Keratinocyte (primary cell): ENCODE data around the gene C1QL2. TPM values are rescaled to one million over a fixed set of nuclear protein-coding genes. Genes with fewer than 3 reads are reported as not detected.

Experiments used
- DNase-seq: peaks from one replicate; pipeline ENCODE4 v3.0.0-alpha.2; 2011; ENCODE audit warnings: low read depth, missing footprints, low spot score
- FAIRE-seq: peaks from 2 replicates; lab custom pipeline; 2011; peaks lifted over from hg19 to GRCh38; lab: Jason Lieb, UNC
- H2AFZ ChIP-seq: 2 replicates; pipeline ENCODE4 v1.6.0; 2012; ENCODE audit warnings: low read length, control low read depth, inconsistent platforms; ENCODE audit not compliant: control insufficient read depth
- H3K27ac ChIP-seq: 2 replicates; pipeline ENCODE4 v1.5.1; 2011; ENCODE audit warnings: low read length; ENCODE audit not compliant: control insufficient read depth, insufficient read depth
- H3K27me3 ChIP-seq: 3 replicates; pipeline ENCODE4 v1.6.0; 2011; ENCODE audit warnings: low read length; ENCODE audit not compliant: control insufficient read depth, insufficient read depth; ENCODE audit errors: extremely low read depth
- H3K36me3 ChIP-seq, 2 experiments: 2 replicates in 1 of 2; 3 replicates in 1 of 2; pipeline ENCODE4 v1.5.1; 2011; ENCODE audit warnings: low read length in 2 of 2, mild to moderate bottlenecking in 1 of 2; ENCODE audit not compliant: control insufficient read depth in 2 of 2, insufficient read depth in 2 of 2; ENCODE audit errors: extremely low read depth in 1 of 2
- H3K4me1 ChIP-seq: 3 replicates; pipeline ENCODE4 v1.5.1; 2011; ENCODE audit warnings: low read length; ENCODE audit not compliant: control insufficient read depth, insufficient read depth; ENCODE audit errors: extremely low read depth
- H3K4me2 ChIP-seq: 3 replicates; pipeline ENCODE4 v1.6.0; 2011; ENCODE audit warnings: low read depth, low read length; ENCODE audit not compliant: control insufficient read depth, insufficient read depth; ENCODE audit errors: extremely low read depth
- H3K4me3 ChIP-seq, 3 experiments: fragments of 200-600 bp in 1 of 3; sonication (generic) in 1 of 3; 2 replicates in 2 of 3; 3 replicates in 1 of 3; pipeline ENCODE4 v1.5.1; 2011 to 2016; ENCODE audit warnings: low read length in 3 of 3, mild to moderate bottlenecking in 3 of 3, control low read depth in 2 of 3, inconsistent platforms in 1 of 3, low read depth in 1 of 3, mixed read lengths in 1 of 3, mixed run types in 1 of 3, moderate library complexity in 1 of 3; ENCODE audit not compliant: control insufficient read depth in 2 of 3, insufficient read depth in 2 of 3; ENCODE audit errors: extremely low read depth in 1 of 3
- H3K79me2 ChIP-seq: 2 replicates; pipeline ENCODE4 v1.6.0; 2012; ENCODE audit warnings: low read length; ENCODE audit not compliant: control insufficient read depth, insufficient read depth
- H3K9ac ChIP-seq: 3 replicates; pipeline ENCODE4 v1.6.0; 2011; ENCODE audit warnings: low read length; ENCODE audit not compliant: control insufficient read depth, insufficient read depth; ENCODE audit errors: extremely low read depth
- H3K9me1 ChIP-seq: 3 replicates; pipeline ENCODE4 v1.6.0; 2011; ENCODE audit warnings: low read length; ENCODE audit not compliant: control insufficient read depth, insufficient read depth; ENCODE audit errors: extremely low read depth
- H3K9me3 ChIP-seq: 2 replicates; pipeline ENCODE4 v1.5.1; 2012; ENCODE audit warnings: low read depth, low read length; ENCODE audit not compliant: control insufficient read depth
- H4K20me1 ChIP-seq: 3 replicates; pipeline ENCODE4 v1.6.0; 2011; ENCODE audit warnings: low read length; ENCODE audit not compliant: control insufficient read depth, insufficient read depth; ENCODE audit errors: extremely low read depth
- CTCF ChIP-seq, 3 experiments: IDR thresholded peaks in 1 of 3; conservative IDR thresholded peaks in 1 of 3; optimal IDR thresholded peaks in 1 of 3; 2 replicates in 2 of 3; 3 replicates in 1 of 3; pipeline versions ENCODE3 to v1.5.1; 2011; ENCODE audit warnings: low read length in 3 of 3, mild to moderate bottlenecking in 3 of 3, moderate library complexity in 2 of 3, control low read depth in 1 of 3, inconsistent platforms in 1 of 3; ENCODE audit not compliant: insufficient read depth in 2 of 3; ENCODE audit errors: extremely low read depth in 1 of 3
- EZH2 ChIP-seq: IDR thresholded peaks from one replicate; pipeline ENCODE4 v1.6.1; 2012; ENCODE audit warnings: inconsistent platforms, mild to moderate bottlenecking, low read length, moderate library complexity
- dilution Hi-C: fragments of 300-500 bp; cut with MboI; formaldehyde crosslinking; loops from one replicate; pipeline ENCODE4 v1.7.0; 2020; ENCODE audit warnings: low sequenced_read_pairs; ENCODE audit not compliant: extremely low pct_ligation_motif_present
- polyA plus RNA-seq, 5 experiments: library from polyadenylated mRNA; depleted of rRNA in 3 of 5; stranded (reverse) in 3 of 5; stranded (forward) in 1 of 5; unstranded in 1 of 5; fragments of >200 nt; gene quantifications; 1 replicate in 1 of 5; 2 replicates in 3 of 5; 3 replicates in 1 of 5; pipeline versions ENCODE4 v1.2.1 to v1.2.3, GENCODE V29; 2011 to 2012; ENCODE audit warnings: missing spikeins in 2 of 5, low read depth in 1 of 5, low replicate concordance in 1 of 5

C1QL2 gene
- polyA plus RNA-seq, 1 donor (not counting 4 experiments of a cell fraction or from before 2014, with no cell fraction given): not detected

- Histone ChIP-seq H3K9me3 (no peaks in the 10 kb centered on the region), H2AFZ (no peak overlapping the region), H3K36me3 (no peaks in the 10 kb centered on the region), H3K9me1 (no peaks in the 10 kb centered on the region), H3K27ac (no peak overlapping the region), H3K27me3 (peaks cover 1% of the 10 kb centered on the region), H3K4me2 (no peak overlapping the region), H3K4me1 (peaks cover 12% of the 10 kb centered on the region), H3K4me3 (no peak overlapping the region), H4K20me1 (no peaks in the 10 kb centered on the region), H3K79me2 (no peaks in the 10 kb centered on the region), H3K9ac (no peak overlapping the region)
- DNase-seq: no peak
- peak; percentile 86 to 92 (median 90) for TF ChIP-seq CTCF (optimal IDR thresholded peaks at IDR 0.05 in 1 of 3, IDR thresholded peaks at IDR 0.05 in 1 of 3, conservative IDR thresholded peaks at IDR 0.05 in 1 of 3; ENCODE audit: extremely low read depth in 1 of 3, insufficient read depth in 2 of 3, low read length in 3 of 3)
- TF ChIP-seq EZH2: no peak
- FAIRE-seq: no peak
- dilution Hi-C loops: no loop called here
Observed at GRCh38 chr2:119174216-119174992, 15.9 kb upstream of the C1QL2 start.

- Histone ChIP-seq H4K20me1 (no peaks in the 10 kb centered on the region), H3K4me1 (peaks cover 4% of the 10 kb centered on the region), H3K27me3 (peaks cover 5% of the 10 kb centered on the region), H2AFZ (no peak overlapping the region), H3K79me2 (no peaks in the 10 kb centered on the region), H3K36me3 (no peaks in the 10 kb centered on the region), H3K9me1 (no peaks in the 10 kb centered on the region), H3K9me3 (no peaks in the 10 kb centered on the region), H3K4me3 (no peak overlapping the region), H3K9ac (no peak overlapping the region), H3K4me2 (no peak overlapping the region), H3K27ac (no peak overlapping the region)
- FAIRE-seq: no peak
- dilution Hi-C loops: no loop called here
- no peak for TF ChIP-seq EZH2
- no peak for TF ChIP-seq CTCF (optimal IDR thresholded peaks at IDR 0.05 in 1 of 3, IDR thresholded peaks at IDR 0.05 in 1 of 3, conservative IDR thresholded peaks at IDR 0.05 in 1 of 3; ENCODE audit: extremely low read depth in 1 of 3, insufficient read depth in 2 of 3, low read length in 3 of 3)
- no peak for DNase-seq
Observed at GRCh38 chr2:119173556-119174060, 15.1 kb upstream of the C1QL2 start.
